NB4 (cell line): ENCODE data around the gene COL4A1.

Experiments
- TF ChIP-seq, protein P1 (sequence below): IDR thresholded peaks from one replicate; pipeline ENCODE4 v1.5.1; 2012; ENCODE audit warnings: low read depth, low read length
- TF ChIP-seq, protein P2 (sequence below): IDR thresholded peaks from 2 replicates; pipeline ENCODE4 v1.6.1; 2011; ENCODE audit warnings: low read depth, low read length

DNA sequence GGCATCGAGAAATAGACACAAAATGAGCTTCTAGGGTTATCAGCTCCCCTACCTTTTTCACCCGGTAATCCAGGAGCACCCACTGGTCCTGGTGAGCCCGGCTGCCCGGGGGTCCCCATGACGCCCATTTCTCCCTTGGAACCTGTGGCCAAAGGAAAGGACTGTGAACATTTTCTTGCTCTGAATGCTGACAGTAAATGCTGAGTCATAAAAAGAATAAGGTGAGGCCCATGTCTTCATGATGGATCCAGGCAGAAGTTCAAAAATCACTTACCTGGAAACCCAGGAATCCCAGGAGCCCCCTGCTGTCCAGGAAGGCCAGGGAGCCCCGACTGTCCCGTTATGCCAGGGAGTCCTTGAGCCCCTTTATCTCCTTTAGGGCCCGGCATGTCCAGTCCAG is 129.2 kb downstream of the COL4A1 start:
- TF ChIP-seq, protein P1, sequence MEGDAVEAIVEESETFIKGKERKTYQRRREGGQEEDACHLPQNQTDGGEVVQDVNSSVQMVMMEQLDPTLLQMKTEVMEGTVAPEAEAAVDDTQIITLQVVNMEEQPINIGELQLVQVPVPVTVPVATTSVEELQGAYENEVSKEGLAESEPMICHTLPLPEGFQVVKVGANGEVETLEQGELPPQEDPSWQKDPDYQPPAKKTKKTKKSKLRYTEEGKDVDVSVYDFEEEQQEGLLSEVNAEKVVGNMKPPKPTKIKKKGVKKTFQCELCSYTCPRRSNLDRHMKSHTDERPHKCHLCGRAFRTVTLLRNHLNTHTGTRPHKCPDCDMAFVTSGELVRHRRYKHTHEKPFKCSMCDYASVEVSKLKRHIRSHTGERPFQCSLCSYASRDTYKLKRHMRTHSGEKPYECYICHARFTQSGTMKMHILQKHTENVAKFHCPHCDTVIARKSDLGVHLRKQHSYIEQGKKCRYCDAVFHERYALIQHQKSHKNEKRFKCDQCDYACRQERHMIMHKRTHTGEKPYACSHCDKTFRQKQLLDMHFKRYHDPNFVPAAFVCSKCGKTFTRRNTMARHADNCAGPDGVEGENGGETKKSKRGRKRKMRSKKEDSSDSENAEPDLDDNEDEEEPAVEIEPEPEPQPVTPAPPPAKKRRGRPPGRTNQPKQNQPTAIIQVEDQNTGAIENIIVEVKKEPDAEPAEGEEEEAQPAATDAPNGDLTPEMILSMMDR, result no peak
- TF ChIP-seq, protein P2, sequence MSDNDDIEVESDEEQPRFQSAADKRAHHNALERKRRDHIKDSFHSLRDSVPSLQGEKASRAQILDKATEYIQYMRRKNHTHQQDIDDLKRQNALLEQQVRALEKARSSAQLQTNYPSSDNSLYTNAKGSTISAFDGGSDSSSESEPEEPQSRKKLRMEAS, result no peak
